UCSD-AML1 (cell line): ENCODE measurements around the gene LAMB2.

Experiments used
- DNase-seq: peaks from one replicate; lab custom pipeline; 2025; ENCODE audit not compliant: unreplicated experiment; lab: John Stamatoyannopoulos, UW

Gene LAMB2

DNA sequence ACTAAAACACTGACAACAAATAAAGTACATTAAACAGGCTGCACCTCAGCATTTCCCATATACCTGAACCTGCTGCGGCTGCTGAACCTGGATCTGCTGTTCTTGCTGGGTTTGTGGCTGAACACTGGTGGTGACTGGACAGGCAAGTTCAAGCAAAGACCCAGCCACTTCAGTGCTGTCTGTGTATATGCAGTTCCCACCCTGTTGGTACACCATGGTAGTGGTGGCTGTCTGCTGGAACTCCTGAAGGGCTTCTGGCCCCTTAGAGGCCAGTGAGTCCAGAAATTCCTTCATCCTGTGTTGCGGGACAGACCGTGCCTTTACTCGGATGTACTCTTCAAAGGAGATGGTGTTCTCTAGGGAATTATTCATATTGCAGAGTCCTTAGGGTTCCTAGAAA is 56.2 kb downstream of the LAMB2 start:
- DNase-seq = no peak

- no peak for DNase-seq
Measured at GRCh38 chr3:49076116-49076515, 56.7 kb downstream of the LAMB2 start.
